ENCODE results near the gene TMEM59.
A peak's percentile ranks its signal among the peaks of the same experiment; 100 is the strongest.
"Not testable (repeated sequence)": the region's sequence is repeated elsewhere in the genome, so short reads cannot be mapped to it uniquely, and the experiment has no call there.

TMEM59 gene

DNA sequence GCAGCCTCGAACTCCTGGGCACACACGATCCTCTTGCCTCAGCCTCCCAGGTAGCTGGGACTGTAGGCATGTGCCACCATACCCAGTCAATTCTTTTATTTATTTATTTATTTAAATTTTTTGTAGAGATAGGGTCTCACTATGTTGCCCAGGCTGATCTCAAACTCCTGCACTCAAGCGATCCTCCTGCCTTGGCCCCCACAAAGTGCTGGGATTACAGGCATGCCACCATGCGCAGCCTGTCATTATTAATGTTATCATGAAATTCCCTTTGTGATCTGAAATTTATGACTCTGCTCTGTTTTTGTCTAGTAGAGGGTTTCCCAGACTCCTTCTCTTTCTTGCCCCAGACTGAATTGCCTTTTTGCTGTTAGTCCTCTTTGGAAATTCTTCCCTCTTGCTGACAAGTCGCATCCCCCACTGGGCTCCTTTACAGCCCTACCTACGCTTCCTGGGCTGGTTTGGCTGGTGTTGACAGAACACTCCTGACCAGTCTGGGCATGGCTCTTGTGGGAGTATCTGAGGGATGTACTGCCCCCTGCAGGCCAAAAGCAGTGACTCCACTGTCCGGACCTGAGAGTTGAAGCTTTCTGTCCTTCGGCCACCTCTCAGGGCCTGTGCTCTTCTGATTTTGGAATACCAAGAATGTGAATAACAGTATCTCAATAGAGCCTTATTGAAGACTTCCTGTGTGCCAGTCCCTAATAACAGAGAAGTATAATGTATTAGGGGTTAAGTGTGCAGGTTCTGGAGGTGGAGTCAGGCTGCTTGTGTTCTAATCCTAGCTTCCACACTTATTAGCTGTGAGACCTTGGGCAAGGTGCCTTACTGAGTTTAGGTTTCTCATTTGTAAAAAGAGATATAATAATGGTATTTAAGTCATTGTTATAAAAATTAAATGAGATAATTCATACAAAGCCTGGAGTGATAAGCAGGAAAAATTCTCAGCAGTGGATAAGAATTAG is 28.6 kb upstream of the TMEM59 start:
- H3K27me3 ChIP-seq (ENCODE audit: insufficient read depth, low read length) = no peaks in the 10 kb centered on the region
- H3K9me3 ChIP-seq (ENCODE audit: low read length) = no peaks in the 10 kb centered on the region
- no peak overlapping the region for H3K4me3 ChIP-seq (ENCODE audit: low read length)
- H3K36me3 ChIP-seq (ENCODE audit: insufficient read depth, low read length) = no peaks in the 10 kb centered on the region
- H3K4me1 ChIP-seq (ENCODE audit: insufficient read depth, low read length) = no peaks in the 10 kb centered on the region
- H2AFZ ChIP-seq (ENCODE audit: low read depth, low read length) = no peak overlapping the region

DNA sequence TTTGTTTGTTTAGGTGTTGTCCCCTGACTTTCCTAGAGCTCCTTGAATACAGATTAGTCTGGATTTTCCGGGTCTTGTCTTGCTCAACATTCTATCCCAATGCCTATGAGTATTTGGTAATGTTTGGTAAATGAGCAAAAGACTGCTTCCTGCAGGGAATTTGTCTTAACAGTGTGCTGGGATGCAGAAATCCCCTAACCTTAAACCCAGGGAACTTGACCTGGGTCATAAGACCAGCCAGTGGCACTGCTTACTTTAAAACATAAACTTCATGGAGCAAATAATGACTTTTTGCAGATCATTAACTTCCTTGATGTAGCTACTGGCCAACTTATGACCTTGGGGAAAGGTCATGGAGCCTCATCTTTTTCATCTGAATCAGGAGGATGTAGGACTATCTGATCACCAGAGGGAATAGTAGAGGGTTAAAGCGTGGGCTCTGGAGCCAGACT is 27.6 kb upstream of the TMEM59 start:
- Histone ChIP-seq H3K9me3 (ENCODE audit: low read length) (no peaks in the 10 kb centered on the region), H3K4me3 (ENCODE audit: low read length) (no peak overlapping the region), H3K36me3 (ENCODE audit: insufficient read depth, low read length) (no peaks in the 10 kb centered on the region), H3K27me3 (ENCODE audit: insufficient read depth, low read length) (no peaks in the 10 kb centered on the region), H2AFZ (ENCODE audit: low read depth, low read length) (no peak overlapping the region), H3K4me1 (ENCODE audit: insufficient read depth, low read length) (no peaks in the 10 kb centered on the region)

DNA sequence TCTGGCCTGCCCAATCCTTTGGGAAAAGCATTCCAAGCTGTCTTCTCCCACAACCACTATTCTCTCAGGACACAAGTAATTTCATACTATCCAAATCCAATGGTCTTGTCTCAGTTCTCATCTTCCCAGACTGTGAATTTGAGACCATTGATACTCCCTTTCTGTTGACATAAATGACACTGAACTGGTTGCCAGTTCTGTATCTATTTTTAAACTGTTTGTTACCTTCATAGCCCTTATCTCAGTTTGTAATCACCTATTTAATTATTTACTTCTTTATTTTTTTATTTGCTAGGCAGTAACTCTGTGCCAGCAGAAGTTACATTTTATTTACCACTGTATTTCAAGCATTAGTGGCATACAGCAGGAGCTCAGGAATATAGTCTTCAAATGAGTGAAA is 24.4 kb upstream of the TMEM59 start:
- Histone ChIP-seq H3K4me3 (ENCODE audit: low read length) (no peak overlapping the region), H3K27me3 (ENCODE audit: insufficient read depth, low read length) (no peaks in the 10 kb centered on the region), H3K36me3 (ENCODE audit: insufficient read depth, low read length) (peaks cover 5% of the 10 kb centered on the region), H3K4me1 (ENCODE audit: insufficient read depth, low read length) (no peaks in the 10 kb centered on the region), H2AFZ (ENCODE audit: low read depth, low read length) (no peak overlapping the region), H3K9me3 (ENCODE audit: low read length) (no peaks in the 10 kb centered on the region)

DNA sequence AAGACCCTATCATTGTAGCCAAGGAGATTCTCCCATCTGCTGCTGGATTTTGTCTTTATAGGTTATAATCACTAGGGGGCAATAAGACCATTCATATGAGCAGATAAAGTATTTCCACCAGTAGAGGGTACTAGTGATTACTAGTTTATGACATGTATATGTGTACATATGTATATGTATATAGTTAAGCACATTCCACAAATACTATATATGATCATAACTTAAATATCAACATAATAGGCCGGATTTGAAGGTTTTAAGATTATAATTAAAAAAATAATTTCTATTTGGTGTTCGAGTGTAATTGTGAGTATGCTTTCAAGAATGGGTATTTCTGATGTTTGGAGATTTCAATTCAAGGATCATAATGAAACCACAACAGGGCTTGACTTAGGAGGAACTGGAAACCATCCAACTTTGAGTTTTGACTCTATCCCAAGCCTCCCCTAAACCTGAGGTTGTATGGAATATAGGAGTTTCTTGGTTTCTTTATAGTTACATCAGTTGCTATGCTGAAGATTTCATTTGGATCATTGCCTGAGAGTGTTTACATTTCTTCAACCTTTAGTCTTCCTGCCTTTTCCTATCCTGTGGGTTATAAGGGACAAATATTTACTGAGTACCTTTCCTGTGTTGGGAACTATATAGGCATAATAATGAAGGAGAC is 17.3 kb upstream of the TMEM59 start:
- Histone ChIP-seq H3K9me3 (ENCODE audit: low read length) (peaks cover 5% of the 10 kb centered on the region), H3K27me3 (ENCODE audit: insufficient read depth, low read length) (no peaks in the 10 kb centered on the region), H2AFZ (ENCODE audit: low read depth, low read length) (no peak overlapping the region), H3K36me3 (ENCODE audit: insufficient read depth, low read length) (peaks cover 9% of the 10 kb centered on the region), H3K4me1 (ENCODE audit: insufficient read depth, low read length) (no peaks in the 10 kb centered on the region), H3K4me3 (ENCODE audit: low read length) (no peak overlapping the region)

DNA sequence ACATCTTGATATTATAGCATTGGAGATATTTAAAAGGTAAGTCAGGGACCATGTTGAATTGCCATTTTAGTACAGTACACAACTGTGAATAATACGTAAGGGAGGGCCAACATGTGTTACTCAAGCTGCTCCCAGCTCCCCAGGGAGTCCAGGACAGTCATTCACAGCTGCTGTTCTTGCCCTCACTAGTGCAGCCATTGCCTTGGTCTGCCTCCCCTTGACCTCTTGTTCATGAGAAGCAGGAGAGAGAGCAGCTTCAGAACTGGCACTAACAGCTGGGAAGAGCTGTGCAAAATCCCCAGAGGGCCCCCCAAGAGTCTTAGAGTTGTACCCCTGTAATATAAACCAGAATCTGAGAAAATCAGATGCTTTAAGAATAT is 16.8 kb upstream of the TMEM59 start:
- Histone ChIP-seq H3K9me3 (ENCODE audit: low read length) (peaks cover 5% of the 10 kb centered on the region), H3K27me3 (ENCODE audit: insufficient read depth, low read length) (no peaks in the 10 kb centered on the region), H3K4me1 (ENCODE audit: insufficient read depth, low read length) (no peaks in the 10 kb centered on the region), H3K36me3 (ENCODE audit: insufficient read depth, low read length) (peaks cover 9% of the 10 kb centered on the region), H2AFZ (ENCODE audit: low read depth, low read length) (no peak overlapping the region), H3K4me3 (ENCODE audit: low read length) (no peak overlapping the region)

DNA sequence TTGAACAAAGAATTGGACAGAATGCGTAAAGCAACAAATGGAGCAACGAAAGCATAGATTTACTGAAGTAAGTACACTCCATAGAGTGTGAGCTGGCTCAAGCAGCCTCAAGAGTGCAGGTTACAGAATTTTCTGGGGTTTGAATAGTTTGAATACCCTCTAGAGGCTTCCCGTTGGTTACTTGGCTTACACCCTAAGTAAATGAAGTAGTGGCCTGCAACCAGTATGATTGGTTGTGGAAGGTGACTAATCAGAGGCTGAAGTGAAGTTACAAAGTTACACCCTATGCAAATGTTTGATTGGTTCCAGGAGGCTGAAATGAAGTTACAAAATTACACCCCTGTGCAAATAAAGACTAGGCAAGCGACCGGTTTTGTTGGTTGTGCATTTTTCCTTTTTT is 11.3 kb upstream of the TMEM59 start:
- no peaks in the 10 kb centered on the region for H3K9me3 ChIP-seq (ENCODE audit: low read length)
- H3K27me3 ChIP-seq (ENCODE audit: insufficient read depth, low read length) = no peaks in the 10 kb centered on the region
- H2AFZ ChIP-seq (ENCODE audit: low read depth, low read length) = no peak overlapping the region
- H3K4me3 ChIP-seq (ENCODE audit: low read length) = no peak overlapping the region
- H3K36me3 ChIP-seq (ENCODE audit: insufficient read depth, low read length) = no peaks in the 10 kb centered on the region
- H3K4me1 ChIP-seq (ENCODE audit: insufficient read depth, low read length) = no peaks in the 10 kb centered on the region

DNA sequence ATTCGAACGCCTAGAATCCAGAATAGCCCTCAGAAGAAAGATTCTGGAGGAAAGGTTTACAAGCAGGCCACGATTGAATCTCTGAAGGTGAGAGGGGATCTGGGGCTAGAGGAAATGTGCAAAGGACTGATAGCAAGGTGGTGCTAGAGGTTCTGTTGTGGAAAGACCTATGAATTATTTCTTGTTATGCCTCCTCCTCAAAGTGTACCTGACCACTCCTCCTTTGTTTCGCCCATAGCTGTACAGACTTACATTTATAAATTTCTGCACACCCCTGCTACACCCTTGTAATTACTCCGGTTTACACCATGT is 1.4 kb upstream of the TMEM59 start:
- no peaks in the 10 kb centered on the region for H3K27me3 ChIP-seq (ENCODE audit: insufficient read depth, low read length)
- H3K4me3 ChIP-seq (ENCODE audit: low read length) = peak overlapping the region; percentile 86
- no peaks in the 10 kb centered on the region for H3K36me3 ChIP-seq (ENCODE audit: insufficient read depth, low read length)
- peak overlapping the region; percentile 52 for H2AFZ ChIP-seq (ENCODE audit: low read depth, low read length)
- H3K4me1 ChIP-seq (ENCODE audit: insufficient read depth, low read length) = peaks cover 20% of the 10 kb centered on the region
- H3K9me3 ChIP-seq (ENCODE audit: low read length) = no peaks in the 10 kb centered on the region

DNA sequence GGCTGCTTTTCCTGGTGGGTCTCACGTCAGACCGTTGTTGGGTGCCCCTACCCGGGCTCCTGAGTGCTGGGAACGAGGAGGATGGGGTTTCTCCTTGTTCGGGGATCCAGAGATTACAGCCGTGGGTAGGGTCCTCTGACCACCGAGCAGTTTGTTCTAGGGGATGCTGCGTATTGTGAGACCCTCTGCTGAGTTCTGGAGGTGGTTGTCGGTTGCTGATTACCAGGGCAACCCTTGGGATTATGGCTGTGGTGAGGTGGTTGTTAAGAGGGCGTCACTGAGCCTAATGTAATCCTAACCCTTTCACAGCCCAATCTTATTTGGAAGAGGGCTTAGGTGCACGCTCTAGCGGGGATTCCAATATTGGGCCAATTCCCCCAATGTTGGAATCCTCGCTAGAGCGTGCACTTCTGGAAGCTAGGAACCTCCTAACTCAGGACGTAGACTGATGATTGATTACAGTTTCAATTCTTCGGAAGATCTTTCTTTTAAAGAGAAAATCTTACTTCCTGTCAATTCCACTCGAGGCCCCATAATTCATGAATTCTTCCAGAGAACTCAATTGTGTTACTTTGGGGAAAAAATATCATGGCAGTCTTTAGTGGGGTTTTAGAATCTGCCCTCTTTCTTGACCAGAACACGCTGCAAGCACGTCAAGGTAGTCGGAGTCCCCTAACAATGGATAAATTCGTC is 887 bp upstream of the TMEM59 start:
- H3K36me3 ChIP-seq (ENCODE audit: insufficient read depth, low read length) = no peaks in the 10 kb centered on the region
- H3K9me3 ChIP-seq (ENCODE audit: low read length) = no peaks in the 10 kb centered on the region
- H3K4me1 ChIP-seq (ENCODE audit: insufficient read depth, low read length) = peaks cover 20% of the 10 kb centered on the region
- peak overlapping the region; percentile 86 for H3K4me3 ChIP-seq (ENCODE audit: low read length)
- H2AFZ ChIP-seq (ENCODE audit: low read depth, low read length) = peak overlapping the region; percentile 52
- H3K27me3 ChIP-seq (ENCODE audit: insufficient read depth, low read length) = no peaks in the 10 kb centered on the region

DNA sequence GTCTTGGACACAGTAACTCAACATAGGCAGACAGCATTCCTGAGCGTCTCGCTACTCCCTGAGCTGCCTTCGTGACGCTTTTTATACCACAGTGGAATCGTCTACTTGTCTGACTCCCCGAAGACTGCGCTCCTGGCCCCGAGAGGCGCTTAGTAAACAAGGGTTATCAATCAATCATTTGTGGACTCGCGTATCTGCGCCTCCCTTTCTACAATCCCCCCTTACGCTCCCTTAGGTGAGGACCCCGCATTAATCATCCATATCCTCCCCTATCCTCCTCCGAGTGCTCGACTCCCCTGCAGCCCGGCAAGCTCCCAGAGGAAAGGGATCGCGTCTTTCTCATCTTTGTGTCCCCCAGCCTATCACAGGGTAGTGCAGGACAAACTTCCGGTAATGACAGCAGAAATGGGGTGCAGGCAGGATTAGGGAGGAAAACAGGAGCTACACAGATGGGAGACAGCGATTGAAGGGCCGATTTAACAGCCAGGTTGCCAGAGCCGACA is 522 bp downstream of the TMEM59 start:
- Histone ChIP-seq H2AFZ (ENCODE audit: low read depth, low read length) (peak overlapping the region; percentile 12), H3K27me3 (ENCODE audit: insufficient read depth, low read length) (no peaks in the 10 kb centered on the region), H3K36me3 (ENCODE audit: insufficient read depth, low read length) (no peaks in the 10 kb centered on the region), H3K4me1 (ENCODE audit: insufficient read depth, low read length) (peaks cover 20% of the 10 kb centered on the region), H3K9me3 (ENCODE audit: low read length) (no peaks in the 10 kb centered on the region), H3K4me3 (ENCODE audit: low read length) (peak overlapping the region; percentile 86)

DNA sequence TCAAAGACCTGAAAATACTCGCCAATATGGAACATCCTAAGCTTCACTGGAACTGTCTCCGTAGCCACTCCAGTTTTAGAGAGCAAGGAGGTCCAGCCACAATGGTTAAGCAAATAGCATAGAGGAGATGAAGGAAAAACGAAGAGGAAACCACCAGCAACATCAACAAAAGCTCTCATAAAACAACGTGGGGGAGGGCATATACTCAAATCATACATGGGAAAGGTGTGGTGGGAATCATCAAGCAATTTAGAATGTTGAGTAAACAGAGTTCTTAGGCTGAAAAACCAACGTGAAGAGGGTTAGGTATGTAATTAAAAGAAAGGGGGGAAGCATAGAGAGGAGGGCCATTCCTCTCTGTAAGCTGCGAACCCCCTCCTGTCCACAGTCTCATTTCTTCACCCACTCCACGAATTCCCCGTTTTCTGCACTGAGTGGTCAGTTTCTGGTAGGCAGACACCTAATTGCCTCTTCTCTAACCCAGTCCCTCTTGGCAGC is 1.0 kb downstream of the TMEM59 start:
- Histone ChIP-seq H3K4me1 (ENCODE audit: insufficient read depth, low read length) (peaks cover 20% of the 10 kb centered on the region), H3K36me3 (ENCODE audit: insufficient read depth, low read length) (no peaks in the 10 kb centered on the region), H3K27me3 (ENCODE audit: insufficient read depth, low read length) (no peaks in the 10 kb centered on the region), H3K9me3 (ENCODE audit: low read length) (no peaks in the 10 kb centered on the region), H2AFZ (ENCODE audit: low read depth, low read length) (no peak overlapping the region), H3K4me3 (ENCODE audit: low read length) (peak overlapping the region; percentile 86)

DNA sequence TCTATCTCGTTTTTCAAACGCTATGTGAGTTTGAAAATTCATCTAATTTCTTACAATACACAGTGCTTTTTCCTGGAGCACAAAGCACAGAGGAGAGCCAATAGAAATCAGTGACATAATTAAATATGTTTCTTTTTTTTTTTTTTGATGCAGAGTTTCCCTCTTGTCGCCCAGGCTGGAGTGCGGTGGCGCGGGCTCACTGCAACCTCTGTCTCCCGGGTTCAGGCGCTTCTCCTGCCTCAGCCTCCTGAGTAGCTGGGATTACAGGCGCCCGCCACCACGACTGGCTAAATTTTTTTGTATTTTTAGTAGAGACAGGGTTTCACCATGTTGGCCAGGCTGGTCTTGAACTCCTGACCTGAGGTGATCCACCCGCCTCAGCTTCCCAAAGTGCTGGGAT is 2.6 kb downstream of the TMEM59 start:
- not testable (repeated sequence) for H3K36me3 ChIP-seq (ENCODE audit: insufficient read depth, low read length); H2AFZ ChIP-seq (ENCODE audit: low read depth, low read length); H3K27me3 ChIP-seq (ENCODE audit: insufficient read depth, low read length); H3K4me3 ChIP-seq (ENCODE audit: low read length); H3K9me3 ChIP-seq (ENCODE audit: low read length)
- peaks cover 20% of the 10 kb centered on the region for H3K4me1 ChIP-seq (ENCODE audit: insufficient read depth, low read length)

DNA sequence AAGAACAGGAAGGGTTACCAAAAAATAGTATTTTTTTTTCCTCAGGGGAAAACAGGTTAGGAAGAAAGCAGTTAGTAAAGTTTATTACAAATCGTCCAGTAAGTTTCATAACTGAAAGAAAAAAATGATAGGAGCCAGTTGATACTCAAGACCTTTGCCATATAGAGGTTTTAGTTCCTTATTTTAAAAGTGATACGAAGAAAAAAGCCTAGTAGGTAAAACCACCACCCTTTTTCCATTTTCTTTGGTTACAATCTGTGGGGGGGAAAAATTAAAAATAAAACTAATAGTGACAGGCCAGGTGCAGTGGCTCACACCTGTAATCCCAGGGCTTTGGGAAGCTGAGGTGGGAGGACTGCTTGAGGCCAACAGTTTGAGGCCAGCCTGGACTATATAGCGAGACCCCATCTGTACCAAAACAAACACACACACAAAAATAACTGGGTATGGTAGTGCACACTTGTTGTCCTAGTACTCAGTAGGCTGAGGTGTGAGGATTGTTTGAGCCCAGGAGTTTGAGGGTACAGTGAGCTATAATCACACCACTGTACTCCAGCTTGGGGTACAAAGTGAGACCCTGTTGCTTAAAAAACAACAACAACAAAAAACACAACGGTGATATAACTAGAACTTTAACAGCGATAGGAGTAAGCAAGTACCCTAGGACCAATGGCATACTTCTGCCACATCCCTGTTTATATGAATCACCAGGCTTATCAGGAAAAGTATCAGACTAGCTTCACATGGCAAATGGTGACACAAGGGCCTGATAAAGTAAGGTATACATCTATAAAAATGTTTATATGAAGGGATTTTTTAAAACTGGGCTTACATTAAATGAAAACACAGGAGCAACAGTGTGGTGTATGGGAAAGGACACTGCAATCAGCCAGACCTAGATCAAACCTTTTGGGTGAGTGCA is 5.4 kb downstream of the TMEM59 start:
- Histone ChIP-seq H3K27me3 (ENCODE audit: insufficient read depth, low read length) (no peaks in the 10 kb centered on the region), H3K36me3 (ENCODE audit: insufficient read depth, low read length) (peaks cover 13% of the 10 kb centered on the region), H2AFZ (ENCODE audit: low read depth, low read length) (no peak overlapping the region), H3K4me3 (ENCODE audit: low read length) (no peak overlapping the region), H3K4me1 (ENCODE audit: insufficient read depth, low read length) (peaks cover 12% of the 10 kb centered on the region), H3K9me3 (ENCODE audit: low read length) (no peaks in the 10 kb centered on the region)

Data from neuron (in vitro differentiated cells).